ENCODE results near the gene SYT7.

DNA sequence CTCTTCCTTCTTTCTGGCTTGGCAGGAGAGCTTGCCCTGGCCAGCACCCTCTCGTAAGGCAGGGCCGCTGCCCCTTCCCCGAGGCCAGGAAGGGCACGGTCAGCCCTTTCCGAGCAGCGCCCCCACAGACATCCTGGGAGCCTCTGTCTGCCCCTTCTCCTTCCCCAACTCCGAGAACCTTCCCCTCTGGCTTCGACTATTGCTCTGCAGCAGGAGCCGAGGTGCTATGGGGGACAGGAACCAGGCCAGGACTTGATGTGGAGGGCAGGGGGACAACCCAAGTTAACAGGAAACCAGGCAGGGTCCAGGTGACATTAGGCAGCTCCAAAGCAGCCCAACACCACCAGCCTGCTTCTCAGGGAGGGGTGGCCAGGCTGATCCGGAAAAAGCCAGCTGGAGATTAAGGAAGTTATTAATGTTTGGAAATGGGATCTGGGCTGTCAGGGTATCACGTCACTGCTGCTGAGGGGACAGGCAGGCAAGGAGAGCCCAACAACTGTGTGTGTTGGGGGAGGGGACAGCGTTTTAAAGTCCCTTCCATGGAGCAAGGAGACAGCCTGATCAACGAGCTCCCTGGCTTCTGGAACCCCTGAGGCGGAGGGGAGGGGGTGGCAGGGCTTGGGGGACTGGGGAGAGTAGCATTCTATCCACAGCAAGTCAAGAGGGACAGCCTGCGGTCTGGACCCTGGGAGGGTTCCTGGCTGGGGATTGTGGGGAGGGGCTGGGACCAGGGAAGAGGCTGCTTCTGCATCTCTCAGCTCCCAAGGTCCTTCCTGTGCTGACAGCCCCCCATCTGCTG lies 27.3 kb downstream of the SYT7 start:
- TF ChIP-seq POLR2AphosphoS5 (IDR thresholded peaks at IDR 0.05; ENCODE audit: borderline replicate concordance, low read depth, low read length) = no peak
- TF ChIP-seq EZH2 (IDR thresholded peaks at IDR 0.05) = no peak
